ENCODE results near the gene APOL5. TPM values are rescaled to one million over a fixed set of nuclear protein-coding genes. Genes with fewer than 3 reads are reported as not detected.

The APOL5 gene
- total RNA-seq, 2 donors from 2014 or later, result not detected

GRCh38 chr22:35731321-35731720 is 13.6 kb downstream of the APOL5 start:
- Histone ChIP-seq H3K9me3 (no peaks in the 10 kb centered on the region), H3K4me3 (no peak overlapping the region), H3K27me3 (no peaks in the 10 kb centered on the region), H3K4me1 (no peaks in the 10 kb centered on the region), H3K9ac (ENCODE audit: low read depth in 2 of 2, low read length in 2 of 2) (no peak overlapping the region), H3K27ac (no peak overlapping the region), H3K36me3 (no peaks in the 10 kb centered on the region)
- DNase-seq, result no peak
- intact Hi-C loops (cut with DNase I), result no loop called here
- no peak for TF ChIP-seq CTCF (IDR thresholded peaks at IDR 0.05)

- Histone ChIP-seq H3K27me3 (no peaks in the 10 kb centered on the region), H3K27ac (no peak overlapping the region), H3K9ac (ENCODE audit: low read depth in 2 of 2, low read length in 2 of 2) (no peak overlapping the region), H3K9me3 (no peaks in the 10 kb centered on the region), H3K36me3 (no peaks in the 10 kb centered on the region), H3K4me1 (no peaks in the 10 kb centered on the region), H3K4me3 (no peak overlapping the region)
- intact Hi-C loops (cut with DNase I), result no loop called here
- DNase-seq, result no peak
- no peak for TF ChIP-seq CTCF (IDR thresholded peaks at IDR 0.05)
These were observed 14.4 kb downstream of the APOL5 start for GRCh38 chr22:35732116-35732515.

DNA sequence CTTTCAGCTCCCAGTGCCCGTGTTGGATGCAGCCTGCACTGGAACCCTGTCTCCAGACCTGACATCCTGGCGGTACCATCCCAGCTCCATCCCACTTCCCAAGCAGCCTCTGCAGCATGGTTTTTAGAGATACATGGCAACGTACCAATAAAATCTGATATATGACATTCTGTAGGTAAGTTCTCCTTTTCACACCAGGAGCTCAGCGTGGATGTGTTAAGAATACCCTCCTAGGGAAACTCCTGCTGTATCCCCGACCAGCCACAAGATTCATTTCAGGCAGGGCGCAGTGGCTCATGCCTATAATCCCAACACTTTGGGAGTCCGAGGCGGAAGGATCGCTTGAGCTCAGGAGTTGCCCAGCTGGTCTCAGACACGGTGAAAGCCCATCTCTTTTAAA is 15.4 kb downstream of the APOL5 start:
- no peak for TF ChIP-seq CTCF (IDR thresholded peaks at IDR 0.05)
- DNase-seq, result no peak
- intact Hi-C loops (cut with DNase I), result no loop called here
- H3K4me3 ChIP-seq, result no peak overlapping the region
- no peaks in the 10 kb centered on the region for H3K4me1 ChIP-seq
- H3K27me3 ChIP-seq, result no peaks in the 10 kb centered on the region
- no peak overlapping the region for H3K9ac ChIP-seq (ENCODE audit: low read depth in 2 of 2, low read length in 2 of 2)
- no peaks in the 10 kb centered on the region for H3K36me3 ChIP-seq
- no peaks in the 10 kb centered on the region for H3K9me3 ChIP-seq
- no peak overlapping the region for H3K27ac ChIP-seq

DNA sequence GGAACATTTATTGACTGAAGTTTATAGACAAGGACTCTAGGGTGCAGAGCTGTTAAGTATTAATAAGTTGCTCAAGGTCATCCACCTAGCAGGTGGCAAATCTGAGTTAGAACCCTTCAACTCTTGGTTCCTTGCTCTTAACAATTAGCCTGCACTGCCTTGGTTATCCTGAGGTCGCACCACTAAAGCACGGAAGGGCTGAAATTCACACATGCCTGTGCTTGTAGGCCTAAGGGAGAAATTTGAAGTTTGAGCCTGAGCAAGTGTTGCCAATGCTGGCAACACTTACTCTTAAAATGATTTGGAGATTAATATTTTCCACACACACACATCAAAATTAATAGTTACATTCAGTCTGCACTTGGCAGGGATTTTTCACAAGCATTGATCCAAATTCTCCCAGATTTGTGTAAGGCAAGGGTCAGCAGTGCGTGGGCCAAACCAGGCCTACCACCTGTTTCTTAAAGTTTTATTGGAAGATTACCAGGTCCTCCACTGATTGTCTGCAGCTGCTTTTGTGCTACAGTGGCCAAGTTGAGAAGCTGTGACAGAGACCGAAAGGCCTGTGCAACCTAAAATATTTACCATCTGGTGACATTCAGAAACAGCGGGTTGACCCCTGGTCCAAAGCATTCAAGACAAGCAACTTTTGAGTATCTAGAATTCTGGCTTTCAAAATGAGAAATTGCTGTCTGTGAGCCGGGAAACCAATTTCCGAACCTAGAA is 16.3 kb downstream of the APOL5 start:
- intact Hi-C loops (cut with DNase I), result no loop called here
- no peaks in the 10 kb centered on the region for H3K9me3 ChIP-seq
- DNase-seq, result no peak
- H3K9ac ChIP-seq (ENCODE audit: low read depth in 2 of 2, low read length in 2 of 2), result no peak overlapping the region
- H3K4me3 ChIP-seq, result no peak overlapping the region
- TF ChIP-seq CTCF (IDR thresholded peaks at IDR 0.05), result no peak
- H3K27ac ChIP-seq, result no peak overlapping the region
- no peaks in the 10 kb centered on the region for H3K36me3 ChIP-seq
- H3K4me1 ChIP-seq, result no peaks in the 10 kb centered on the region
- no peaks in the 10 kb centered on the region for H3K27me3 ChIP-seq

GRCh38 chr22:35734517-35734827 is 16.8 kb downstream of the APOL5 start:
- Histone ChIP-seq H3K27me3 (no peaks in the 10 kb centered on the region), H3K9me3 (no peaks in the 10 kb centered on the region), H3K4me3 (no peak overlapping the region), H3K27ac (no peak overlapping the region), H3K36me3 (no peaks in the 10 kb centered on the region), H3K4me1 (no peaks in the 10 kb centered on the region), H3K9ac (ENCODE audit: low read depth in 2 of 2, low read length in 2 of 2) (no peak overlapping the region)
- no peak for DNase-seq
- no peak for TF ChIP-seq CTCF (IDR thresholded peaks at IDR 0.05)
- intact Hi-C loops (cut with DNase I), result no loop called here
